ENCODE measurements around the gene CCDC192. TPM values are rescaled to one million over a fixed set of nuclear protein-coding genes. Genes with fewer than 3 reads are reported as not detected.
"Not testable (repeated sequence)": the region's sequence is repeated elsewhere in the genome, so short reads cannot be mapped to it uniquely, and the experiment has no call there.

The CCDC192 gene
- total and polyA plus RNA-seq, 2 donors (not counting 3 experiments of a cell fraction or from before 2014, with no cell fraction given), result not detected

GRCh38 chr5:127673117-127673800 lies 29.9 kb upstream of the CCDC192 start:
- no peak for FAIRE-seq
- no peak for DNase-seq (ENCODE audit: low read depth, low spot score)
- no peak overlapping the region for H3K27ac ChIP-seq (ENCODE audit: insufficient read depth, low read depth, low read length)
- H3K9ac ChIP-seq (replicated peaks; ENCODE audit: extremely low read depth, insufficient read depth, low read length), result no peak overlapping the region
- no peaks in the 10 kb centered on the region for H3K4me1 ChIP-seq (ENCODE audit: control insufficient read depth, extremely low read depth, insufficient read depth, low read length)
- intact Hi-C loops (cut with micrococcal nuclease), result no loop called here
- H3K9me1 ChIP-seq (replicated peaks; ENCODE audit: control insufficient read depth, extremely low read depth, insufficient read depth, low read length), result no peaks in the 10 kb centered on the region
- H4K20me1 ChIP-seq (replicated peaks; ENCODE audit: control insufficient read depth, extremely low read depth, insufficient read depth, low read length), result no peaks in the 10 kb centered on the region
- no TSS peak for BruUV-seq (replicated peaks)
- H3K27me3 ChIP-seq (ENCODE audit: control insufficient read depth in 2 of 2, insufficient read depth in 2 of 2, low read length in 2 of 2), result no peaks in the 10 kb centered on the region
- POLR2A ChIA-PET, result no interaction called here
- dilution Hi-C loops (cut with MboI; ENCODE audit: extremely low pct_ligation_motif_present, low sequenced_read_pairs), result no loop called here
- H3K4me3 ChIP-seq (replicated peaks in 1 of 3; ENCODE audit: insufficient read depth in 1 of 3, low read depth in 1 of 3, low read length in 3 of 3), result no peak overlapping the region
- no peaks in the 10 kb centered on the region for H3K36me3 ChIP-seq (ENCODE audit: control insufficient read depth in 2 of 2, extremely low read depth in 1 of 2, insufficient read depth in 2 of 2, low read length in 2 of 2)
- no peak overlapping the region for H3K4me2 ChIP-seq (ENCODE audit: insufficient read depth, low read length)
- no peak overlapping the region for H2AFZ ChIP-seq (ENCODE audit: low read depth, low read length)
- TF ChIP-seq FOS (IDR thresholded peaks at IDR 0.05; ENCODE audit: borderline replicate concordance, insufficient read depth, low read length), result no peak
- no peak for TF ChIP-seq GATA2 (IDR thresholded peaks at IDR 0.05; ENCODE audit: insufficient read depth, insufficient read length, low read depth, low read length)
- TF ChIP-seq, protein P1, sequence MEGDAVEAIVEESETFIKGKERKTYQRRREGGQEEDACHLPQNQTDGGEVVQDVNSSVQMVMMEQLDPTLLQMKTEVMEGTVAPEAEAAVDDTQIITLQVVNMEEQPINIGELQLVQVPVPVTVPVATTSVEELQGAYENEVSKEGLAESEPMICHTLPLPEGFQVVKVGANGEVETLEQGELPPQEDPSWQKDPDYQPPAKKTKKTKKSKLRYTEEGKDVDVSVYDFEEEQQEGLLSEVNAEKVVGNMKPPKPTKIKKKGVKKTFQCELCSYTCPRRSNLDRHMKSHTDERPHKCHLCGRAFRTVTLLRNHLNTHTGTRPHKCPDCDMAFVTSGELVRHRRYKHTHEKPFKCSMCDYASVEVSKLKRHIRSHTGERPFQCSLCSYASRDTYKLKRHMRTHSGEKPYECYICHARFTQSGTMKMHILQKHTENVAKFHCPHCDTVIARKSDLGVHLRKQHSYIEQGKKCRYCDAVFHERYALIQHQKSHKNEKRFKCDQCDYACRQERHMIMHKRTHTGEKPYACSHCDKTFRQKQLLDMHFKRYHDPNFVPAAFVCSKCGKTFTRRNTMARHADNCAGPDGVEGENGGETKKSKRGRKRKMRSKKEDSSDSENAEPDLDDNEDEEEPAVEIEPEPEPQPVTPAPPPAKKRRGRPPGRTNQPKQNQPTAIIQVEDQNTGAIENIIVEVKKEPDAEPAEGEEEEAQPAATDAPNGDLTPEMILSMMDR (IDR thresholded peaks at IDR 0.05; ENCODE audit: extremely low read depth in 1 of 2, insufficient read depth in 1 of 2, low read depth in 1 of 2, low read length in 2 of 2), result no peak
- no peak for TF ChIP-seq JUN (IDR thresholded peaks at IDR 0.05; ENCODE audit: borderline replicate concordance, insufficient read depth, insufficient read length, low read depth)
- TF ChIP-seq EZH2 (IDR thresholded peaks at IDR 0.05; ENCODE audit: borderline replicate concordance, low read depth, low read length, severe bottlenecking), result no peak
- no peak for TF ChIP-seq POLR2A (IDR thresholded peaks at IDR 0.05; ENCODE audit: low read depth, low read length)
- TF ChIP-seq MYC (IDR thresholded peaks at IDR 0.05; ENCODE audit: low read depth, low read length), result no peak
- no peak for TF ChIP-seq POLR2AphosphoS5 (IDR thresholded peaks at IDR 0.05; ENCODE audit: insufficient read depth, low read depth, low read length)
- TF ChIP-seq, protein P2, sequence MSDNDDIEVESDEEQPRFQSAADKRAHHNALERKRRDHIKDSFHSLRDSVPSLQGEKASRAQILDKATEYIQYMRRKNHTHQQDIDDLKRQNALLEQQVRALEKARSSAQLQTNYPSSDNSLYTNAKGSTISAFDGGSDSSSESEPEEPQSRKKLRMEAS (IDR thresholded peaks at IDR 0.05; ENCODE audit: insufficient read depth, insufficient read length), result no peak
- no peaks in the 10 kb centered on the region for H3K79me2 ChIP-seq (ENCODE audit: control insufficient read depth, insufficient read depth, low read length)
- H3K9me3 ChIP-seq (replicated peaks; ENCODE audit: control insufficient read depth, insufficient read depth, low read length), result no peaks in the 10 kb centered on the region
- CTCF ChIA-PET, result no interaction called here

- H3K27me3 ChIP-seq (ENCODE audit: control insufficient read depth in 2 of 2, insufficient read depth in 2 of 2, low read length in 2 of 2); POLR2A ChIA-PET; H3K4me3 ChIP-seq (replicated peaks in 1 of 3; ENCODE audit: insufficient read depth in 1 of 3, low read depth in 1 of 3, low read length in 3 of 3); H3K27ac ChIP-seq (ENCODE audit: insufficient read depth, low read depth, low read length); H3K79me2 ChIP-seq (ENCODE audit: control insufficient read depth, insufficient read depth, low read length); H4K20me1 ChIP-seq (replicated peaks; ENCODE audit: control insufficient read depth, extremely low read depth, insufficient read depth, low read length); H3K36me3 ChIP-seq (ENCODE audit: control insufficient read depth in 2 of 2, extremely low read depth in 1 of 2, insufficient read depth in 2 of 2, low read length in 2 of 2); intact Hi-C loops (cut with micrococcal nuclease); BruUV-seq (replicated peaks); H3K9me3 ChIP-seq (replicated peaks; ENCODE audit: control insufficient read depth, insufficient read depth, low read length); H2AFZ ChIP-seq (ENCODE audit: low read depth, low read length); FAIRE-seq; dilution Hi-C loops (cut with MboI; ENCODE audit: extremely low pct_ligation_motif_present, low sequenced_read_pairs); DNase-seq (ENCODE audit: low read depth, low spot score); CTCF ChIA-PET; H3K4me1 ChIP-seq (ENCODE audit: control insufficient read depth, extremely low read depth, insufficient read depth, low read length); H3K9me1 ChIP-seq (replicated peaks; ENCODE audit: control insufficient read depth, extremely low read depth, insufficient read depth, low read length); H3K9ac ChIP-seq (replicated peaks; ENCODE audit: extremely low read depth, insufficient read depth, low read length); H3K4me2 ChIP-seq (ENCODE audit: insufficient read depth, low read length): not testable (repeated sequence)
Observed at GRCh38 chr5:127676951-127677350, 26.2 kb upstream of the CCDC192 start.

All from endothelial cell of umbilical vein (primary cell).